Left ventricle myocardium superior (tissue), 1 donor: ENCODE results near the gene URI1. TPM values are rescaled to one million over a fixed set of nuclear protein-coding genes. Genes with fewer than 3 reads are reported as not detected.
"Not testable (repeated sequence)": the region's sequence is repeated elsewhere in the genome, so short reads cannot be mapped to it uniquely, and the experiment has no call there.

Experiments
- ATAC-seq: fragments of 200-7000 bp; cut with Tn5 transposase; one replicate; pipeline ENCODE4 v1.9.1; 2020; ENCODE audit warnings: mild to moderate bottlenecking, moderate library complexity
- DNase-seq: peaks from one replicate; pipeline ENCODE4 v3.0.0-alpha.2; 2020
- intact Hi-C: fragments of 100-400 bp; cut with micrococcal nuclease; formaldehyde crosslinking; loops from one replicate; pipeline ENCODE4 v1.11.0; 2022
- long read RNA-seq: library from polyadenylated mRNA; unstranded; transcript quantifications from one replicate; pipeline ENCODE4 v2.0.0, GENCODE V29; 2021
- total RNA-seq: library from RNA; stranded (reverse); fragmentation: NEBNext Ultra II Directional; extraction: Animal tissue kit (Norgen Biotek cat#: 25700); gene quantifications from one replicate; pipeline ENCODE4 v1.2.1, GENCODE V29; 2021
- donor health status: DM: no; HTN: yes; CAD: no; lungs with severe emphysema.

Gene URI1, protein sequence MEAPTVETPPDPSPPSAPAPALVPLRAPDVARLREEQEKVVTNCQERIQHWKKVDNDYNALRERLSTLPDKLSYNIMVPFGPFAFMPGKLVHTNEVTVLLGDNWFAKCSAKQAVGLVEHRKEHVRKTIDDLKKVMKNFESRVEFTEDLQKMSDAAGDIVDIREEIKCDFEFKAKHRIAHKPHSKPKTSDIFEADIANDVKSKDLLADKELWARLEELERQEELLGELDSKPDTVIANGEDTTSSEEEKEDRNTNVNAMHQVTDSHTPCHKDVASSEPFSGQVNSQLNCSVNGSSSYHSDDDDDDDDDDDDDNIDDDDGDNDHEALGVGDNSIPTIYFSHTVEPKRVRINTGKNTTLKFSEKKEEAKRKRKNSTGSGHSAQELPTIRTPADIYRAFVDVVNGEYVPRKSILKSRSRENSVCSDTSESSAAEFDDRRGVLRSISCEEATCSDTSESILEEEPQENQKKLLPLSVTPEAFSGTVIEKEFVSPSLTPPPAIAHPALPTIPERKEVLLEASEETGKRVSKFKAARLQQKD
- 42.4 TPM for total RNA-seq
- long read RNA-seq, transcript URI1-202 (11 exons, 3,444 nt), result major isoform, 30 of 64 reads
- long read RNA-seq, transcript URI1-206 (10 exons, 2,495 nt), result minor isoform, 9 of 64 reads
- long read RNA-seq, partial matches to known transcripts, result 16 of 64 reads
- long read RNA-seq, other reads (novel, unspliced or antisense), result 9 of 64 reads

DNA sequence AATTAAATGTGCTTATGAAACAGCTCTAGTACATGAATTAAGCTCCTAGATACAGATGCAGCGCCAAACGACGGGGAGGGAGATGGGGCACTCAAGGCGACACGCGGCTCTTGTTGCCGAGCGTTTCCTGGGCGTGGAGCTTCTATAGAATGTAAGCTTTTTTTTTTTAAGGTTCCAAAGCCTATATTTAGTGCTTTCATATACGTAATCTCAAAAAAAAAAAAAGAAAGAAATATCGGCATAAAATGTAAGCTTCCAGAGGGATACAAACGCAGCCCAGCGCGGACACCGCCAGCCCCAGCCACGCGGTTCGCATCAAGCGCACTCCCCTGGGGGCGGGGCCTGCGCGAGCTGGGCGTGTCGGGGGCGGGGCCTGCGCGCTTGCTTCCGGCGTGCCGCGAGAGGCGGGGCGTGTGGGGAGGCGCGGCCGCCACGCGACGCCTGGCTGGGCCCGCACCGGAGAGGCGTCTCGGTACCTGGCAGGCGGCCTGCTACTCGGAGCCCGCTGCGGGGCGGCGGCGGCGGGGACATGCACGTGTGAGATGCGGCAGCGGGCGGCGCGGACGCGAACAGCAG, at the start of gene URI1:
Gene URI1 (plus strand): TSS at position 412 of the 576 bp plus-strand sequence. CDS start 309 bp downstream, outside the sequence.
- intact Hi-C loops, result no loop called here
- DNase-seq (peak; percentile 96), ATAC-seq (peak; percentile 99)

DNA sequence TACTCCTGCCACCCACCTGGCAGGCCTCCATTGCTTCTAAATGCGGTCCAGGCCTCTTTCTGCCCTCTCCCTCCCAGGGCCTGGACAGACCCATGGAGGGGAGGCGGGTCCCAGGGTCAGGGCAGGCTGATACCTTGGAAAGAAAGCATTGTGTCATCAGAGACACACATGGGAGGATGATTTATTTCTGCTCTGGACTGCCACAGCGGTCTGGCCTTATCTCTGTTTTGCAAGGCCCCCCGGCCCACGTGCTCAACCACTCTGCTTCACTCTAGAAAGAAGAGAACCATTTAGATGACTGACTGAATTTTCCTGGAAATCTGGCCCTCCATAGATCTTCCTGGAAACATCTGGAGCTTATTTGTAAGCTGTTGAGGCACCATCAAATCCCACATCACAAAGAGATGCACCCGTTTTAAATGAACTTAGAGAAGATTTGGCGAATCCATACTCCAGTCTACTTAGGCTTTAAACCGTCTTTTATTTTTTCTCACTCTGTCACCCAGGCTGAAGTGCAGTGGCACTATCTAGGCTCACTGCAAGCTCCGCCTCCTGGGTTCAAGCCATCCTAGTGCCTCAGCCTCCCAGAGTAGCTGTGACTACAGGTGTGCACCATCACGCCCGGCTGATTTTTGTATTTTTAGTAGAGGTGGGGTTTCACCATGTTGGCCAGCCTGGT, 48.3 kb upstream of the URI1 start:
- ATAC-seq (no peak), DNase-seq (no peak)
- intact Hi-C loops, result no loop called here

DNA sequence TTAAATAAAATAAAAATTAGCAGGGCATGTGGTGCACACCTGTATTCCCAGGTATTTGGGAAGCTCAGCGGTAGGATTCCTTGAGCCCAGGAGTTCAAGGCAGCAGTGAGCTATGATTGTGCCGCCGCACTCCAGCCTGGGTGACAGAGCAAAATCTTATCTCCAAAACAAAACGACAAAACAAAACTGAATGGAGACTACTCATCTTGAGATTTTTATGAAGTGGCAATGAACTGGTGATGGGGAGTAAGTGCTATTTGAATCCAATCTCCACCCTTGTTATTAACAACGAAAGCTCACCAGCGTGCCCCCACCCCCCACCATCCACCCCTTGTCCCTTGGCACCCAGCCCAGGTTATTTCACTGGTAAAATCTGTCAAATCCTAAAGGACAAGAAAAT, 45.2 kb upstream of the URI1 start:
- intact Hi-C loops, result no loop called here
- ATAC-seq, result no peak
- no peak for DNase-seq

DNA sequence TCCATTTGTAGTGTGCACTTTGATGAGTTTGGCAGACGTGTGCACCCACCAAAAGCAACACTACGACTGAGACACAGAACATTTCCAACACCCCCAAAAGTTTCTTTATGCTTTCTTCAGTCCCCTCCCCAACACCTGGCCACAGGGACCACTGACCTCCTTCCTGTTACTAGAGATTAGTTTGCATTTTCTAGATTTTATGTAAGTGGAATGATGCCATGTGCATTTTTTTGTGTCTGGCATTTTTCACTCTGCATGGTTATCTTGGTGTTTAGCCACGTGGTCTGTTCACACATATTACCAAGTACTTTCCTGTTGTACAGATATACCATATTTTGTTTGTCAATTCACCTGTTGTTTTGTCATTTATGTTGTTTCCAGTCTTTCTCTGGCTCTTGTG, 44.6 kb upstream of the URI1 start:
- ATAC-seq, result no peak
- intact Hi-C loops, result no loop called here
- DNase-seq, result no peak

DNA sequence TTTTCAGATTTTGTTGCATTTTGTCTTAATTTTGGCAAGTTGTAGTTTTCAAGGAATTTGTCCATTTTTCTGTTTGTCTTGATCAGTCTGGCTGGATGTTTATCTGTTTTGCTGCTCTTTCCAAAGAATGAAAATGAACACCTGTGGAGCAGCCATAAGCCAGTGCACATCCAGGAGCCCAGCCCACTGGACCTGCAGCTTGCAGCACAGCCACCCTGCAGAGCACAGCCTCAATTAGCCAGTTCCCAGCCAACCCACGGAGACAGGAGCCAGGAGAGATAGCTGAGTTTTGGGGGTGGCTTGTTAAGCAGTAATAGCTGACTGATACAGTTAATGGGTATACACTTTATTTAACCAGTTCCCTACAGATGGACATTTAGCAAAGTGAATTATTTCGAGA, 38.0 kb upstream of the URI1 start:
- no peak for DNase-seq
- no peak for ATAC-seq

DNA sequence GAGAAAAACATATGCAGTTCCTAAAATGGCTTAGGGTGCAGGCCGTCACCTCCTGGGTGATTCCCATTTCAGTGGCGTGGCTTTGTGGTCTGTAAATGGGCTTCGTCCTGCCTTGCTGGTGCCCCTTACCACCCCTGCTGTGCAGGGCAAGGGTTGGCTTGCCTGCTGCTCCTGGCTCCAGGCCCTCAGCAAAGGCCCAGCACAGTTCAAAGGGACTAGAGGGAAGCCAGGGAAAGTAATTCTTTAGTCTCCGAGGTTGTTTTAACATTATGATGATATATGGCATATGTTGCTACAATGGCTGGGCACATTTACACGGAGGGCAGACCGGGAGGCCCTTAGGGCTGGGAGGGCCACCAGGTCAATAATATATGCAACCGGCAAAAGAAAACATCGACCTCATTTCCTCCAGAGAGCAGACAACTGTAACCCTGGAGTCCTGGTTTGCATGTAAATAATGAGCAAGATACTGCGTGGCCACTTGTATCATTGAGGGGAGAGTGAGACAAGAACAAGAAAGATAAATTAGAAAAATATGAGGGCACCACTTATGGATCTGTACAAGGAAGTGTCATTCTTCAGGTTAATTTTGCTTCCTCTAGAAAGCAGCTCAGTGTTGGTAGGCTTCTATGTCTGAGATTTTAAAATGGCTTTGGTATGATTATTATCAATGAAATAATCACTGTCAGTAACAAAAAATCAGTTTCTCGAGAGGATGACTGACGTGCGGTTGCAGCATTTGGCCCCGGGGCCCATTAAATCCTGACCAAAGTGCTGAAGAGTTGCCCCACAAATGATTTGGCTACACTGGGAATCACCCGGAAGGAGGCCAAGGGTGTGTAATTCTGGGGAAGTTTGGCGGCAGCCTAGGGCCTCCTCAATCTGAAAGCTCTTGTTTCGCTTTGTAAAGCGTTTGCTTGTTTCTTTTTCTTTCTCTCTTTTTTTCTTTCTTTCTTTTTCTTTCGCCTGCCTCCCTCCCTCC, 32.8 kb upstream of the URI1 start:
- DNase-seq, result no peak
- intact Hi-C loops, result no loop called here
- ATAC-seq, result no peak

More for the DNA sequence above, 38.0 kb upstream of the URI1 start:
- intact Hi-C loops, result no loop called here

DNA sequence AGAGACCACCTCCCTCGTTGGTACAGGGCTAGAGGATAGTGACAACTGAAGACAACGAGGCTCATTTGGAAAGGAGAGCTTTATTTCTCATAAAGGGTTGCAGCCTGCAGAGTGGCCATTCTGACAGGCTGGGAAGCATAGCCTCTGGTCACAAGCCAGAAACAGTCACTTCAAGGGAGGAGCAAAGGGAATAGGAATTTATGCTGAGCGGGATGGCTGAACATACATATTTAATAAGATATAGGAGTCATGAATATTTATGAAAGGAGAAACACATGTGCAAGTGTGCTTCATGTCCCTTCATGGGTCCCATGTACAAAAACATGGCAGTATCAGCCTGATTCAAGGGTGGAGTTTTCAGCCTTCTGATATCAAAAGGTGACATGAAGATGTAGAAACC, 27.1 kb upstream of the URI1 start:
- ATAC-seq, result no peak
- intact Hi-C loops, result no loop called here

DNA sequence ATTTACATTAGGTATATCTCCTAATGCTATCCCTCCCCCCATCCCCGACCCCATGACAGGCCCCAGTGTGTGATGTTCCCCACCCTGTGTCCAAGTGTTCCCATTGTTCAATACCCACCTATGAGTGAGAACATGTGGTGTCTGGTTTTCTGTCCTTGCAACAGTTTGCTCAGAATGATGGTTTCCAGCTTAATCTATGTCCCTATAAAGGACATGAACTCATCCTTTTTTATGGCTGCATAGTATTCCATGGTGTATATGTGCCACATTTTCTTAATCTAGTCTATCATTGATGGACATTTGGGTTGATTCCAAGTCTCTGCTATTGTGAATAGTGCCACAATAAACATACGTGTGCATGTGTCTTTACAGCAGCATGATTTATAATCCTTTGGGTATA, 26.2 kb upstream of the URI1 start:
- intact Hi-C loops, DNase-seq, ATAC-seq: not testable (repeated sequence)

More for the DNA sequence above, 27.1 kb upstream of the URI1 start:
- no peak for DNase-seq

DNA sequence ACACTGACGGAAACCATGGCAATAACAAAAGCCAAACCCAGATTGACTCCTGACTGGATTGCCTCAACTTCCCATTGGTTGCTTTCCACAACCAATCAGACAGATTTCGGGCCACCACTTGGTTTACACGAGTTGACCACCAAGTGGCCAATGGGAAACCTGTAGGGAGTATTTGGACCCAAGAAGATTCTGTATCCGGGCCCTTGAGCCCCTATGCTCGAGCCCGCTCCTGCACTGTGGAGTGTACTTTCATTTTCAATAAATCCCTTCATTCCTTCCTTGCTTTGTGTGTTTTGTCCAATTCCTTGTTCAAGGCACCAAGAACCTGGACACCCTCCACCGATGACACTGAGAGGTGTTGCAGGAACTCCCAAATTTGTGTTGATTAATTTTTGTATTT, 24.1 kb upstream of the URI1 start:
- no peak for DNase-seq
- no peak for ATAC-seq
- intact Hi-C loops, result no loop called here

DNA sequence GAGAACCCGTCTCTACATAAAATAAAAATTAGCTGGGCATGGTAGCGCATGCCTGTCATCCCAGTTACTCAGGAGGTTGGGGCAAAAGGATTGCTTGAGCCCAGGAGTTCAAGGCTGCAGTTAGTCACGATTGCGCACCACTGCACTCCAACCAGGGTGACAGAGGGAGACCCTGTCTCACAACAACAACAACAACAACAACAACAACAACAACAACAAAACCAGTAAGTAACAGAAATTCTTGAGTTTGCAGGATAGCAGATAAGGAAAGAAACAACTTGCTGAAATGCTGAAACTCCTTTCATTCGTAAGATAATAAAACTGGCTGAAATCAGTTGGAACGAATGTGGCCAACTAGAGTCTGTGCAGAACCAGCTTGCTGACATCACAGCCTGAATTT, 23.1 kb upstream of the URI1 start:
- intact Hi-C loops, result no loop called here
- ATAC-seq (no peak), DNase-seq (no peak)

DNA sequence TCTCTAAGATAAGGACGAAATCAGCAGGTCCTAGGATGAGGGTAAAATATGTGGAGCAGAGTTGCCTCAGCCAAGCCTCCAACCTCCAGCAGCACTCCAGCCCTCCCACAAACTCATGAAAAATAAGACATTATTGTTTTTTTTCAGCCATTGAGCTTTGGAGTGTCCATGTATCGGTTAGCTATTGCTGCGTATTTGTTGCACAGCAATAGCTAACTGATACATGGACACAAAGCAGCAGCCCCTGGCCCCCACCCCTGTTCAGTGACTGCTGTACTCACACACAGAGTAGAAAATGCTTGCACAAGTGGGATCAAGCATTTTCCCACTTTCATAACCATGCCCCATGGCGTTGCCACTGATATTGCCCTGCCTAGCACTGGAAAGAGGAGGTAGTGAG, 19.1 kb upstream of the URI1 start:
- intact Hi-C loops, result no loop called here
- ATAC-seq, result no peak
- no peak for DNase-seq

DNA sequence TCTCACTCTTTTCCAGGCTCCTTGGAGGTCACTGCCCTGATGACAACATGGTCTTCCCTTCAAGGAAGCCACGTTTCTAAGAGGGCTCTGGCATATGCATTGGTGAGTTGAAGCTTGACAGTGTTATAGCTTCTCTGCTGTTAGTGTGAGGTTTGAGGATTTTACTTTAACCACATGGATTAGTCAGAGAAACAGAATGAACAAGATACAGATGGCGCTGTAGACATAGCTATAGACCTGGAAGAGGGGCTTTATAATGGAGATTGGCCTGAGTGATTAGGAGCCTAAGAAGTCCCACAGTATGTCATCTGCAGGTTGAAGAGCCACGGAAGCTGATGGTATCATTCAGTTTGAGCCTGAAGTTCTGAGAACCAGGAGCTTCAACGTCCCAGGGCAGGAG, 18.4 kb upstream of the URI1 start:
- ATAC-seq (no peak), DNase-seq (no peak)
- intact Hi-C loops, result no loop called here

DNA sequence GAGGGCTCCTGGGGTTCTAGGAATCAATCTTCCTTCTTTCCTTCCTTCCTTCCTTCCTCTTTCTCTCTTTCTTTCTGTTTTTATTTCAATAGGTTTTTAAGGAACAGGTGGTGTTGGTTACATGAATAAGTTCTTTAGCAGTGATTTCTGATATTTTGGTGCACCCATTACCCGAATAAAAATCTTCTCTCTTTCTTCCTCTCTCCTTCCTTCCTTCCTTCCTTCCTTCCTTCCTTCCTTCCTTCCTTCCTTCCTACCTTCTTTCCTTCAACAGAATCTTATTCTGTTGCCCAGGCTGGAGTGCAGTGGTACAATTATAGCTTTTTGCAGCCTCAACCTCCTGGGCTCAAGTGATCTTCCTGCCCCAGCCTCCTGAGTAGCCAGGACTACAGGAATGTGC, 16.0 kb upstream of the URI1 start:
- no peak for ATAC-seq
- intact Hi-C loops, result no loop called here
- no peak for DNase-seq

DNA sequence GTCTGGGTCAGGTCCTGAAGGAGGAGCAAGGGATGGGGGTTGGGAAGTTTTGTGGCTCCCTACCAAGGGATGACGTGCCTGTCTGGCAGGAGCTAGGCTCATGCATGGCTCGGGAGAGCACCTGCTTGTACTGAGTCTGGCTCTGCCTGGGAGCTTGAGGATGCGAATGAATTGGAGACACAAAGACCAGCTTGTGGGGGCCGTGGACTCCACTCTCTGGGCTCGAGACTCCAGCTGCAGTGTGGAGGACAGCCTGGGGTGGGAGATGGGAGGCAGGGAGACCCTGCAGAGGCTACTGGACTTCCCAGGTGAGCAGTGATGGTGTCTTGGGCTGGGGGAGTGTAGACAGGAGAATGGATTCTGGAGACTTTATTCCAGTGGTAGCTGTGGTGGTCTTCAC, 15.2 kb upstream of the URI1 start:
- ATAC-seq (no peak), DNase-seq (no peak)
- intact Hi-C loops, result no loop called here

DNA sequence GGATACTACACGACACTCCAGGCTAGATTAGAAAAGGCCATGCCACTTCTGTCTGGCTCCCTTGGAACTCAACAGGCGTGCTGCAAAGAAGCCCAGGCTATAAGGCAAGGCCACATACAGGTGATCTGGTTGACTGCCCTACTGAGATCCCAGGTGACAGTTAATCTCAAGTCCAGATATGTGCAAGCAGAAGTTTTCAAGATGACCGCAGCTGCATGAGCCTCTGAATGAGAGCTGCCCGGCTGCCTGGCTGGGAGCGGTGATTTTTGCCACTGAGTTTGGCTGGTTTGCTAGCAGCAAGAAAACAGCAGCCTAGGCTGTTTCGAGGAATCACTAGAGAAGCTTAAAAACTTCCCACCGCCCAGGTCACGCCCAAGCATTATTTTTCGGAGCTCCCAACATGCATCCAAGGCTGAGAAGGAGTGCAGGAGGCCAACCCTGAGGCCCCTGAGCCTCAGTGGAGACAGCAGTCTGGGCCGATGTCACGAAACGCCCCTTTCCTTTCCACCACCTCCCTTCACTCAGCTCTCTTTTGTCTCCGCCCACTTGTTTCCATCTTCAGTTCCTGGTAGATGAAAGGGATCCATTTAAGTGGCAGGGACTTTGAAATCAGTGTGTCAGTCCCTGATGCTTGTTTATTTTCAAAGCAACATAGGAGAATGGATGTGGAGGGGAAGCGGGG, 14.0 kb upstream of the URI1 start:
- no peak for ATAC-seq
- intact Hi-C loops, result no loop called here
- DNase-seq, result no peak

DNA sequence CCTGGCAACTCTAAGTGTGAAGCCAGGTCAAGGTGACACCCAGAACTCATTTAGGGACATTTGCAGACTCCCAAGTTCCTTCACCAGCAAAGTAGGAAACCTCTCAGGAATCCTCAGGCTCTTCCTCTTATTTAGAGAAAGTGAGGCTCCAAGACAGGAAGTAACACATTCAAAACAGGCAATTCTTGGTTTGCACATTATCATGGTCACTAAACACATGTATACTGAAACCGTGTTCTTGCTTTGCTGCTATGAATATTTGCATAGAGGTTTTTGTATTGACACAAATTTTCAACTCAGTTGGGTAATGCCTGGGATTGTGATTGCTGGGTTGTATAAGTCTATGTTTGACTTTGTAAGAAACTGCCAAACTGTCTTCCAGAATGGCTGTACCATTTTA, 13.2 kb upstream of the URI1 start:
- no peak for DNase-seq
- no peak for ATAC-seq
- intact Hi-C loops, result no loop called here

DNA sequence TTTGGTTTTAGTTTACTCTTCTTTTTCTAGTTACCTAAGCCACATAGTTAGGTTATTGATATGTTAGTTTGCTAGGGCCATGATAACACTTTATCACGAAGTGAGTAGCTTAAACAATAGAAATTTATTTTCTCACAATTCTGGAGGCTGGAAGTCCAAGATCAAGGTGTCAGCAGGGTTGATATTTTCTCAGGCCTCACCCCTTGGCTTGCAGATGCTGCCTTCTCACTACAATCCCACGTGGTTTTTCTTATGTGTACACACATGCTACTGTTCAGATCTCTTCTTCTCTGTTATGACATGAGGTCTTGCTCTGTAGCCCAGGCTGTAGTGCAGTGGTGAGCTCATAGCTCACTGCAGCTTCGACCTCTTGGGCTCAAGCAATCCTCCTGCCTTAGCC, 7.8 kb upstream of the URI1 start:
- ATAC-seq, result no peak
- DNase-seq, result no peak
- intact Hi-C loops, result no loop called here

DNA sequence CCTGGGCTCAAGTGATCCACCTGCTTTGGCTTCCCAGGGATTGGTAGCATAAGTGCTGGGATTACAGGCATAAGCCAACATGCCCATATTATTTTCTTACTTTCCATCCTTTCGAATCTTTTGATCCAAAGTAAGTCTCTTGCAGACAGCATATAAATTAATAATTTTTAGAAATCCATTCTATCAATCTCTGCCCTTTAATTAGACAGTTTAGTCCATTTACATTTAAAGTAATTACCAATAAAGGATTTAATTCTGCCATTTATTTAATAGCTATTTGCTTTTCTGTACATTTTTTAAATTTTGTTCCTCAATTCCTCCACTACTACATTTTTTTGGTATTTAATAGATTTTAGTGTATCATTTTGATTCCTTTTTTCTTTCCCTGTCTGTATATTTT, 7.3 kb upstream of the URI1 start:
- ATAC-seq, result no peak
- intact Hi-C loops, result no loop called here
- DNase-seq, result no peak
